Stimulated activated CD4-positive, alpha-beta T cell treated with anti-CD3 and anti-CD28 coated beads, Interleukin-4, amount 100 ng/mL, for 48 hours (primary cell): ENCODE data around the gene FCN1.

Experiments used
- DNase-seq, 2 donors: peaks; one replicate each; pipeline ENCODE4 v3.0.0-alpha.2; 2020; ENCODE audit warnings: low read depth in 2 of 2

FCN1 gene

GRCh38 chr9:134891713-134892112 is 26.0 kb downstream of the FCN1 start:
- no peak for DNase-seq

GRCh38 chr9:134891053-134891452 is 26.7 kb downstream of the FCN1 start:
- no peak for DNase-seq

- DNase-seq = no peak
Measured at GRCh38 chr9:134890155-134890495, 27.6 kb downstream of the FCN1 start.

- DNase-seq = no peak
Measured at GRCh38 chr9:134889386-134890154, 28.1 kb downstream of the FCN1 start.

GRCh38 chr9:134888603-134889190 is 29.0 kb downstream of the FCN1 start:
- DNase-seq = no peak

- no peak for DNase-seq
Measured at GRCh38 chr9:134887686-134888602, 29.8 kb downstream of the FCN1 start.

GRCh38 chr9:134887219-134887618 is 30.5 kb downstream of the FCN1 start:
- no peak for DNase-seq

- DNase-seq = no peak
Measured at GRCh38 chr9:134886413-134886913, 31.2 kb downstream of the FCN1 start.

- DNase-seq = no peak
Measured at GRCh38 chr9:134885679-134886412, 31.9 kb downstream of the FCN1 start.

GRCh38 chr9:134885001-134885678 is 32.6 kb downstream of the FCN1 start:
- no peak for DNase-seq

- DNase-seq = no peak
Measured at GRCh38 chr9:134884492-134884891, 33.2 kb downstream of the FCN1 start.

- DNase-seq = no peak
Measured at GRCh38 chr9:134883040-134883782, 34.5 kb downstream of the FCN1 start.

GRCh38 chr9:134882204-134882785 is 35.4 kb downstream of the FCN1 start:
- no peak for DNase-seq

- no peak for DNase-seq
Measured at GRCh38 chr9:134881313-134881670, 36.4 kb downstream of the FCN1 start.

GRCh38 chr9:134880484-134881312 is 37.0 kb downstream of the FCN1 start, which contains the start of gene FCN2:
TSS of gene FCN2 (plus strand) at chr9:134880810. CDS start at chr9:134880822, 12 bp downstream.
- no peak for DNase-seq

- DNase-seq = no peak
Measured at GRCh38 chr9:134879664-134880483, 37.8 kb downstream of the FCN1 start.

- no peak for DNase-seq
Measured at GRCh38 chr9:134877541-134877940, 40.2 kb downstream of the FCN1 start.

- DNase-seq = no peak
Measured at GRCh38 chr9:134875371-134875770, 42.3 kb downstream of the FCN1 start.
